Airway epithelial cell (primary cell): ENCODE data around the gene GABRB2. TPM values are rescaled to one million over a fixed set of nuclear protein-coding genes. Genes with fewer than 3 reads are reported as not detected.

Experiments used
- total RNA-seq: library from RNA; depleted of rRNA; stranded (reverse); fragments of >200 nt; gene quantifications from 2 replicates; pipeline ENCODE4 v1.2.3, GENCODE V29; 2015

Gene GABRB2
- total RNA-seq: not detected in 2 replicates

DNA sequence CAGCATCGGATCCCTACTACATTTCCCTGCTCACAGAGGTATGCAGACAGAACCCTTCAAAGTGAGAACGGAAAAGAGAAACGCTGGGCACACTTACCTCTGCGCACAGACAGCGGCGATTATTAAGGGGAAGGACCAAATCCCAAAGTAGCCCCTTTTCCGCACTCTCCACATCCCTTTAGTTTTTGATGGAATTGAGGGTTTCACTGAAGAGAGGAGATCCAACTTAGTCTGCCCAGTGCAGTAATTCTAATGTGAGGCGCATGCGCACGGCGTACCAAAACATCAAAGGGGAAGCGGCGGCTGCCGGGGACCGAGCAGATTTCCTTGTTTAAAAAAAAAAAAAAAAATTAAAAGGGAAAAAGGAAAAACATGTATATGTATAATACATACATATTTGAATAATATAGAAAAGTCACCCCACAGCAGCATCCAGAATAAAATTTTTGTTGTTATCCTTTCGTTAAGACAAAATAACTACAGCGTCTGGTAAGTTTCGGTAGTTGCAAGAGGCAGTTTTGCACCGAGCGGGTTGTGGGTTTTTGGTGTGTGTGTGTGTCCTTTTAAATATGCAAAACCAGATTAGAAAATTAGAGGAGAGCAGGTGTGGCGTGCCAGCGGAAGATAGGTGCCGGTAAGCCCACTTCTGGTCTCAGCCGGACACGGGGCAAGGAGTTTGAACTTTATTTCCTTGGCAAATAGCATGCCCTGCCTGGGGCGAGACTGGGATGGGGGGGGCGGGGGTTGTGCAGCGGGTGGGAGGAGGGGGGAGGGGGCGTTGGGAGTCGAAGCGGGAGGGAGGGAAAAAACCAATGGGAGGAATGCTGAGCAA lies at the start of gene GABRB2:
Gene GABRB2, minus strand, starts transcription at position 256 of the 832 bp plus-strand sequence. Its CDS starts 82 bp downstream, at position 174.

Other genes starting within 250 kb of the GABRB2 start
- gene GABRA6, start 139.0 kb upstream of the GABRB2 start, total RNA-seq: not detected in 2 replicates